Measurements from ENCODE around the gene SPOCK1. TPM values are rescaled to one million over a fixed set of nuclear protein-coding genes. Genes with fewer than 3 reads are reported as not detected.

The SPOCK1 gene
- total RNA-seq, 1 donor = 231 TPM

DNA sequence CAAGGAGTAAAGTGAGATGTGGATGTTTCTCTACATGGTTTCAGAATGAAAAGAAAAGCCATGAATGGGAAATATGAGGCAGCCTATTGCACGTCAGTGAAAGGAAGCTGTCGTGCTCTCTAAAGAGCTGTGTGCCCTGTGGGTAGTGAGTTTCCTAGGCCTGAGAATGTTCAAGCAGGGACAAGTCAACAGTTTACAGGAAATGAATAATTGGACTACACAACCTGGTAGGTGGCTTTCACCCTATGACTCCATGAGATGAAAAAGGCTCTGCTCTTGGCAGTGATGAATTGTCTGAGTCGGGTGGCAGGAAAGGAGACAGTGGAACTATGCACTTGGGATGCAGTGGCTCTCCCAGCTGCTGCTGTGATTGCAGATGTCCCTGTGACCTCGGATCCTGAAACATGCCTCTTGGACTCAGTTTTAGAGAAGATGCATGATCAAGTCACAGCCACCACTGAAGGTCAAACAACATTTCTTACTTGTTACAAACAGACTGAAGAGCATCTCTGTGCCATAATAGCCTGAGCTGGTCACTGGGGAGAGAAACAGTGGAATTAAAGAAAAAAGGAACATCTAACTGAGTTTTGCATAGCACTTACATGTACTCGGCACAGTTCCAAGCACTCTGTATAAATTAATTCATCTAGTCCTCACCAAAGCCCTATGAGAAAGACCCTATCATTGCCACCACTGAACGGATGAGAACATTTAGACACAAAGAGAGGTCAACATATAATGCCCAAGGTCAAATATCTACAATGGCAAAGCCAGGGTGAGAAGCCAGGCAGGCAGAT, 293.7 kb downstream of the SPOCK1 start:
- TF ChIP-seq, protein P1, sequence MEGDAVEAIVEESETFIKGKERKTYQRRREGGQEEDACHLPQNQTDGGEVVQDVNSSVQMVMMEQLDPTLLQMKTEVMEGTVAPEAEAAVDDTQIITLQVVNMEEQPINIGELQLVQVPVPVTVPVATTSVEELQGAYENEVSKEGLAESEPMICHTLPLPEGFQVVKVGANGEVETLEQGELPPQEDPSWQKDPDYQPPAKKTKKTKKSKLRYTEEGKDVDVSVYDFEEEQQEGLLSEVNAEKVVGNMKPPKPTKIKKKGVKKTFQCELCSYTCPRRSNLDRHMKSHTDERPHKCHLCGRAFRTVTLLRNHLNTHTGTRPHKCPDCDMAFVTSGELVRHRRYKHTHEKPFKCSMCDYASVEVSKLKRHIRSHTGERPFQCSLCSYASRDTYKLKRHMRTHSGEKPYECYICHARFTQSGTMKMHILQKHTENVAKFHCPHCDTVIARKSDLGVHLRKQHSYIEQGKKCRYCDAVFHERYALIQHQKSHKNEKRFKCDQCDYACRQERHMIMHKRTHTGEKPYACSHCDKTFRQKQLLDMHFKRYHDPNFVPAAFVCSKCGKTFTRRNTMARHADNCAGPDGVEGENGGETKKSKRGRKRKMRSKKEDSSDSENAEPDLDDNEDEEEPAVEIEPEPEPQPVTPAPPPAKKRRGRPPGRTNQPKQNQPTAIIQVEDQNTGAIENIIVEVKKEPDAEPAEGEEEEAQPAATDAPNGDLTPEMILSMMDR (IDR thresholded peaks at IDR 0.05; ENCODE audit: extremely low read depth, low read depth, low read length) = no peak
- no peak overlapping the region for H3K4me2 ChIP-seq (ENCODE audit: insufficient read depth, low read length)
- H3K9me3 ChIP-seq (ENCODE audit: low read depth, low read length) = no peaks in the 10 kb centered on the region
- no peaks in the 10 kb centered on the region for H3K27me3 ChIP-seq (ENCODE audit: insufficient read depth, low read length)
- peaks cover 18% of the 10 kb centered on the region for H3K79me2 ChIP-seq (ENCODE audit: insufficient read depth, low read length)
- peak overlapping the region; percentile 43 for H3K27ac ChIP-seq (ENCODE audit: low read depth, low read length)
- H2AFZ ChIP-seq (ENCODE audit: low read length) = no peak overlapping the region
- H3K4me1 ChIP-seq (ENCODE audit: insufficient read depth, low read length) = peaks cover 45% of the 10 kb centered on the region
- DNase-seq (ENCODE audit: insufficient read length, low spot score, missing footprints) = no peak
- no peak overlapping the region for H3K4me3 ChIP-seq (ENCODE audit: insufficient read depth, low read length)
- peaks cover 21% of the 10 kb centered on the region for H4K20me1 ChIP-seq (ENCODE audit: insufficient read depth, low read length)
- no peaks in the 10 kb centered on the region for H3K36me3 ChIP-seq (ENCODE audit: insufficient read depth, low read length)

DNA sequence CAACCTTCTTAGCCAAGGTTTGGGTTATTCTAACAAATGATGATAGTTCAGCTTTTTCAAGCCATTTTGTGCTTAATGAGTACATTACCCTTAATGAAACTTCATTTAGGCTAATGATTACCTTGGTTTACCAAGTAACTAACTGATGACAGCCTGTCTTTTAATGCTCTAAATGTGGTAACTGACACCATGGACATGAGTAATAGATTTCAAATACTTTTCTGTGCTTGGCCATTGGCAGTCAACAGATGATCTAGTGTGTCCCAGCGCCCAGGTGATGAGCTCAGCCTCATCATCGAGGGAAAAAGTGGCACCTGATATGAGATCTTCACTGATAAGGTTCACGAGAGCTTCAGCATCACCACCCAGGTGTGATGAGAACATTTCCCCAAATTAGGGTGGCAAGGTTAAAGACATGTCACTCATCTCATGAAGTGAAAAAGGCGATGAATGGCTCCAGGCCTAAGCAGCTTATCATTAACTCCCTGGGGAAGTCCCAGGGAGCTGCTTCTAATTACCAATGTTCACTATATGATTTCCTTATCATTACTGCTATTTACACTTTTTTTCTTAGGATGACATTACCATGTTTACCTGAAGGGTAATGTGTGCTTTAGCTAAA, 296.0 kb downstream of the SPOCK1 start:
- H3K4me3 ChIP-seq (ENCODE audit: insufficient read depth, low read length) = no peak overlapping the region
- H3K27me3 ChIP-seq (ENCODE audit: insufficient read depth, low read length) = no peaks in the 10 kb centered on the region
- H2AFZ ChIP-seq (ENCODE audit: low read length) = no peak overlapping the region
- no peak overlapping the region for H3K27ac ChIP-seq (ENCODE audit: low read depth, low read length)
- no peak overlapping the region for H3K4me2 ChIP-seq (ENCODE audit: insufficient read depth, low read length)
- H3K4me1 ChIP-seq (ENCODE audit: insufficient read depth, low read length) = peaks cover 45% of the 10 kb centered on the region
- no peak for DNase-seq (ENCODE audit: insufficient read length, low spot score, missing footprints)
- H3K9me3 ChIP-seq (ENCODE audit: low read depth, low read length) = no peaks in the 10 kb centered on the region
- H3K36me3 ChIP-seq (ENCODE audit: insufficient read depth, low read length) = no peaks in the 10 kb centered on the region
- peaks cover 16% of the 10 kb centered on the region for H4K20me1 ChIP-seq (ENCODE audit: insufficient read depth, low read length)
- TF ChIP-seq, protein P1 (IDR thresholded peaks at IDR 0.05; ENCODE audit: extremely low read depth, low read depth, low read length) = no peak
- H3K79me2 ChIP-seq (ENCODE audit: insufficient read depth, low read length) = peaks cover 25% of the 10 kb centered on the region

DNA sequence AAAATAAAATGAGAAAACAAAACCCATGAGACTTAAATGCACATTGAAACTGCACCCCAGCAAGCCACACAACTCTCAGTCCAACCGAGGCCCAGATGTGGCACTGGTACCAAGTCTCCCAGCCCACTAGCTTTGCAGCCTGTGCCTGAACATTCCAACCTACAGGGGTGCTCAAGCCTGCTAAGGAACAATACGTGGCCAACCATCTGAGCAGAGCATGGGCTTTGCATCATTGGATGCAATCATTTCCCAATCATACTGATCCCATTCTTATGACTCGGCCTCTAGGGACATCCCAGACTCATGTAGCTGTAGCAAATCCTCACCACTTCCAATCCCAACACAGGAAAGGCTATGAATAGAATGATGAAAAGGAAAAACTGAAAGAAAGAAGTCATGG, 297.2 kb downstream of the SPOCK1 start:
- Histone ChIP-seq H3K27ac (ENCODE audit: low read depth, low read length) (peak overlapping the region; percentile 49), H3K9me3 (ENCODE audit: low read depth, low read length) (no peaks in the 10 kb centered on the region), H3K36me3 (ENCODE audit: insufficient read depth, low read length) (no peaks in the 10 kb centered on the region), H3K4me2 (ENCODE audit: insufficient read depth, low read length) (peak overlapping the region; percentile 14), H3K4me1 (ENCODE audit: insufficient read depth, low read length) (peaks cover 45% of the 10 kb centered on the region), H4K20me1 (ENCODE audit: insufficient read depth, low read length) (peaks cover 16% of the 10 kb centered on the region), H3K27me3 (ENCODE audit: insufficient read depth, low read length) (no peaks in the 10 kb centered on the region), H2AFZ (ENCODE audit: low read length) (no peak overlapping the region), H3K4me3 (ENCODE audit: insufficient read depth, low read length) (no peak overlapping the region), H3K79me2 (ENCODE audit: insufficient read depth, low read length) (peaks cover 19% of the 10 kb centered on the region)
- peak; percentile 83 for DNase-seq (ENCODE audit: insufficient read length, low spot score, missing footprints)
- TF ChIP-seq, protein P1 (IDR thresholded peaks at IDR 0.05; ENCODE audit: extremely low read depth, low read depth, low read length) = peak; percentile 78
